OCI-M2 (cell line): ENCODE measurements around the gene CSNK2A3.

Experiments used
- DNase-seq: peaks from one replicate; lab custom pipeline; 2025; ENCODE audit not compliant: unreplicated experiment; lab: John Stamatoyannopoulos, UW

Gene CSNK2A3

DNA sequence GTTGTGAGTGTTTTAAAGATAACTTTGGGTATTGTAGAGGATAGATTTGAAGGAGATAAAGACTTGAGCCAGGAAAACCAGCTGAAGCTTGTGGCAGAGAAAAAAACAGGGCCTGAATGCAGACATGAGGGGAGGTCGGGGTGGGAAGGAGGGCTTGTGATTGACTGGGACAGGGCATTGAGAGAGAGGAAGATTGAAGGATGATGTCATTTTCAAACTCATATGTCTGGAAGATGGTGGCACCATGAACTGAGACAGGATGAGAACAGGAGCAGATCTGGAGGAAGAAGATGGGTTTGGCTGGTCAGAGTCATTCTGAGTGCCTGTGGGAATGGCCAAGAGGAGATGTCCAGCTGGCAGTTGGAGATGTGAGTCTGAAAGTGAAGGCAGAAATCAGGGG, 14.7 kb downstream of the CSNK2A3 start:
- DNase-seq, result no peak

DNA sequence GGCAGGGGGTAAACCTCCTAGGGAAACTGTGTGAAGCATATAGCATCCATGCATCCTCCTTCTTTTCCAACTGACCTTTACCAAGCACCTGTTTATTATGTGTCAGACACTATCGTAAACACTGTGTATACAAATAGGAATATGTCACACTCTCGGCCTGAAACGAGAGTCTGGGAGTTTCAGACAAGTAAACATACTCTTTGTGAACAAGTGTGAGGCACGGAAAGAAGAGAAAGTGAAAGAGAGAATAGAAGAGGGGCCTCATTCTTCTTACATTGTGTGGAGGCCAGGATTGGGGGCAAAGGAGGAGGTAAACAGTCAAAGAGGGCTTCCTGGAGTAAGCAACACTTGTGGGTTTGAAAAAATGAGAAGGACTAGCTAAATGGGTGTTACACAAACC, 16.4 kb downstream of the CSNK2A3 start:
- no peak for DNase-seq

DNA sequence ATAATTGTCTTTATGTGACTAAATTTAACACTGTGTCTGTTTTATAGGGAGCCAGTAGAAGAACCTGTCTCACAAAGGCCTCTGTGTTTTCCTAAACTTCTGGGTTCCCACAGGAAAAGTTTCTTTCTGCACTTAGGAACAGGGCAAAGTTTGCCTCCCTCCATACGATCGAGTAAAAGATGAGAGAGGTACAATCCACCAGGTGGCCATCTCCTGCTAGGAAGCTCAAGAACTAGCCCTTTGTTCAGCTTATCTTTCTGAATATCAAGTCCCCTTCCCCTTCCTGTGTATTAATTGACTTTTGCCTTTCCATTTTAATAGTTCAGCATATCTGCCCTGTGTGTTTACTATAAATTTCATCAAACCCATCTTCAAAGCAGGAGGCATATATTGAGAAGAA, 18.0 kb downstream of the CSNK2A3 start:
- no peak for DNase-seq

DNA sequence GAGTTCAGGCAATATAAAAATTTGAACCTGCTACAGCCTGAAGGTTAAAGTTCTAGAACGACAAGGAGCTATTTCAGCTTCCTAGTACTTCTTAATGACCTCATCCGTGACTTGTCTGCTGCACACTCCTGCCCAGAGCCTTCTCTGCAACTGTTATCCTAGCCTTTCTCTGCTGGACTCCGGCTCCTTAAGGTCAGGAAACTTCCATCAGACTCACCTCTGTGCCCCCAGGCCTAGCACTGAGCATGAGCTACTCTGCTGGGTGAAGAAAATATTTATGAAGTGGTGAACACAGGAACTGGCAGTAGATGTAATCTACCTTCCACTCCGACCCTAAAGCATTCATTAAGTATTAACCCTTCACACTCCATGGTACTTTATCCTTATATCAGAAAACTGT, 18.4 kb downstream of the CSNK2A3 start:
- no peak for DNase-seq

DNA sequence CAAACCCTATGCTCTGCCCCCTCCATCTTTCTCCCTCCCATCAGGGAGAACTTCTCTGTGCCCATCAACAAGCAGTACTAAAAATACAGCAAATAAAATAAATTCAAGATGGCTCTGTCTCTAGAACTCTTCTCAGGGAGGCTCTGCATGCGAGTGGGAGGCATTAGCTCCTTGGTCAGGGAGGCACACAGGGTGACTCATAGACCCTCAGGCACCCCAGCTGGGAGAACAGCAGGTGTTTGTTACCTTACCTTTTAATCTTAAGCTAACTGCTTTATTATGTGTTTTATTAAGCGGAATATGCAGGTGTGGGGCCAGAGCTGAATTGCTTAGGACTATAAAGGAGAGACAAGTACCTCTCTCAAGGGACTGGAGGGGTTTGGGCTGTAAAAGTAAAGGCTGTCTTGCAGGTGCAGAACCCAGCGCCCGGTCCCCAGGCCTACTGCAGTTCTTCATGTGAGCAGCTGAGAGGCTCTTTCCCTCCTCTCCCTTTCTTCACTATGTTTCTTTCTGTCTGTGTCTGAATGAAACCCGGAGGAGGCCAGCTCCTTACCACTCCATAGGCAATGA, 20.8 kb downstream of the CSNK2A3 start:
- DNase-seq, result no peak

DNA sequence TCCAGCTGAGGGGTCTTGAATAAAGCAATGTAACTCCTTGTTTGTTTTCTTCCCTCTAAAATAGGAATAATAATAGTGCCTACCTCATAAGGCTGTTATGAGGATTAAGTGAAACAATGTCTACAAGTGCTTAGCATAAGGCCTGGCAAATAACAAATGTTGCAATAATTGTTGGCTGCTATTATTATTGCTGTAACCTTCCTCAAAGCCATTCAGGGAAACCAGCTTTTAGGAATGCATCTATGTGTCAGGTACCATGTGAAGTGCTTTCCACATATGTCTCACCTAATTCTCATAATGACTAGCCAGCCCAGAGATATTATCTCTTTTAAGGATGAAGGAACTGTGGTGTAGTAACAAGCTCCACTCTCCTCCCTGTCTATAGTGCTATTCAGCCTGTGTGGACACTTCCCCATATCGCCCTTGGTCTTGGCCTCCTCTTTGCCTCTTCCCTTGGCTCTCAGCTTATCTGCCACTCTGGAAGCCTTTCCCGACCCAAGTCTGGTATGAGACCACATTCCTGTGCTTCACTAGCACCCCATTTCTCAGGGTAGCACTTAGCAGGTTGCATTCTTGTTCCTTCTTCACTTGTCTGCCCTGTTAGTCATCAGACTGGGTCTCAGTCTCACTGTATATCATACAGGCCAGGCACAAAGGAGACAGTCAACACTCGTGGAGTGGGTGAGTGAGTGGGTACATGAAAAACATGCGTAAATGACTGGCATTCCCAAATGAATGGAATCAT, 23.8 kb downstream of the CSNK2A3 start:
- DNase-seq, result no peak

DNA sequence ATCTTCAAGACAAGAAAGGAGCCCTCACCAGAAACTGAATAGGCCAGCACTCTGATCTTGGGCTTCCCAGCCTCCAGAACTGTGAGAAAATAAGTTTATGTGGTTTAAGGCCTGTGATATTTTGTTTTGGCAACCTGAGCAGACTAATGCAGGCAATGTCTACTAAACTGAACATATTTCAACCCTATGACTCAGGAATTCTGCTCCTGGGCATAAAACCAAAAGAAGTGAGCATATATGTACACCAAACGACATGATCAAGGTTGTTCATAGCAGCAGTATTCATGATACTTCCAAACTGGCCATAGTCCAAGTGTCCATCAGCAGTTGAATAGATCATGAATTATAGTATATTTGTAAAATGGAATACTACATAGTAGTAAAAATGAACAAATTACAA, 29.0 kb downstream of the CSNK2A3 start:
- DNase-seq, result no peak

DNA sequence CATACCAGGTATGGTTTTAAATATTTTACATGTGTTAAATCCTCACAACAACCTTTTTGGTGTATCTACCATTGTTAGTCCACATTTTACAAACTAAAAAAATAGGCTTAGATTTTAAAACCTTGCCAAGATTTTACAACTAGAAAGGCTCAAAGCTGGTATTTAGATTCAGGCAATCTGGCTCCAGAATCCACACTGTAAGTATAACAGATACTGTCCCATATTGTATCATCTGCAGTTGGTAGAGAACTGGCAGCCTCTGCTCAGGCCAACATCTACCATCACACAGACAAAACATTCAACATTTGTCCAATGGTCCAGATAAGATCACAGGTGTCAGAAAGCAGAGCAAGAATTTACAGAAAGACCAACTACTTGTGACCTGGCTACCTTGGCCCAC, 30.9 kb downstream of the CSNK2A3 start:
- no peak for DNase-seq

DNA sequence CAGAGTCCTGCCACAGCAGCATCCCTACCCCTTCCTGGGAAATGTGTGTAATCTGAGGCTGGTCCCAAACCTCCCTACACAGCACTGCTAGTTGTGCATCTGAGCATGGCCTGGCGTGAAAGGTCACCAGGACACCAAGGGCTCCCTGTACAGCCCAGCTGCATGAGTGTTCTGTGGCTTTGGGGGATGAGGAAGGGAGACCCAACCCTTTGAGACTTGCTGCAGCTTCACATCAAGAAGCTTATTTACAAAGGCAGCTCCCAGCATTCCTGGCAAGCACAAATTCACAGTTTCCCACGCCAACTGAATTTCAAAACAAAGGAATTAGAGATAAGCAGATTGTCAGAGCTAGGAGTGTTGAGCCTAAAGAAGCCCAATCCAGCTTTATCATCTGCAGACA, 32.2 kb downstream of the CSNK2A3 start:
- DNase-seq, result no peak

DNA sequence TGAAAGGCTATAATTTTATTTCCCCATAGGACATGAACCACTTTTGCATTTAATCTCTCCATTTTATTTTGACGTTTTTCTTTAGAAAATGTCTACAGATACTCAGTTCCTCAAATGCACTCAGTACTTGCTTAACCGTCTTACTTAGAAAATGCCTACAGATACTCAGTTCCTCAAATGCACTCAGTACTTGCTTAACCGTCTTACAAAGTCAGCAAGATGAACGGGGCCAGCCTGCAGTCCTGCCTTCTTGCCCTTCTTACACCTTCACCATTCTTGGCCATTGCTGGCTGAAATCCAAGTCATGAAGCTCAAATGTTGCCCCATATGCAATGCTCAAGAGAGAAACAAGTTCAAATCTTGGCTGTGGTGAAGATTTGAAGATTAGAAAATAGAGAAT, 34.1 kb downstream of the CSNK2A3 start:
- DNase-seq, result no peak

DNA sequence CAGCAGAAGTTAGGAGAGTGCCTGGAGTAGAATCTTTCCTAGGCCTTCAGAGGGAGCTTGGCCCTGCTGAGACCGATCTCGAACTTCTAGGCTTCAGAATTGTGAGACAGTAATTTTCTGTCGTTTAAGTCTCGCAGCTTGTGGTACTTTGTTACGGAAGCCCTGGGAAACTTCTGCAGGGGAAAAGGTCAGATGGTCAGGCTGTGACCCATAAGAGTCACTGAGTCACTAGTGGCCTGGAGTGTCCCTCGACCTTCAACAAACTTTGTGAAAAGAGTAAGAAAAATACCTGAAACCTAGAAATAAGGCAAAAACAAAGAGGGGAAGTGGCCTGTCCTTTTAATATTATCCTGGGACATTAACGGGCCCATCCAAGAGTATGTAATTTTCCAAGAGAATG, 34.6 kb downstream of the CSNK2A3 start:
- no peak for DNase-seq

DNA sequence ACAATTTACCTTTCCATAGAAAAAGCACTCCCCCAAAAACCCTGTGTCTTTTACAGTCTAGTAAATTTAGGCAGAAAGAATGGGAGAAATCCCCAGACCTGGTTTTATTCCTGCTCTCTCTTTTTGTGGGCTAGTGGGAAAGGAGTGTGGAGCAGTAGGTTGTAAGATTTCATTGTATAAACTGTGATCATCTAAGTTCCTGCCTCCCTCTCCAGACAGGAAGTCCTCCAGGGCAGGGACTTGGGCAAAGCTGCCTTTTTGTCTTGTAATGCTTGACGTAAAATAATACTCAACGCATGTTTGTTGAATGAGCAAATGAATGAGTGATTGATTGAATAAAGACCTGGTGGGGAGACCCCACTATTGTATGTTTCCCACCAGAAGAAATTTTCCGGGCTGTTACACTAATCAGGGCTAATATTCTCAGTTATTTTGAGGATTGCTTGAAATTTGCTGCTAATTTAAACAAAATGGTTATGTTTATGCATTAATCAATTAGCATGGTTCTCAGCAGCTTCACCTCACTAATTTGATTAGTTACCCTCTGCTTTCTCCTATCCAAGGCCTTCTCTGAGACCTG, 36.3 kb downstream of the CSNK2A3 start:
- no peak for DNase-seq

DNA sequence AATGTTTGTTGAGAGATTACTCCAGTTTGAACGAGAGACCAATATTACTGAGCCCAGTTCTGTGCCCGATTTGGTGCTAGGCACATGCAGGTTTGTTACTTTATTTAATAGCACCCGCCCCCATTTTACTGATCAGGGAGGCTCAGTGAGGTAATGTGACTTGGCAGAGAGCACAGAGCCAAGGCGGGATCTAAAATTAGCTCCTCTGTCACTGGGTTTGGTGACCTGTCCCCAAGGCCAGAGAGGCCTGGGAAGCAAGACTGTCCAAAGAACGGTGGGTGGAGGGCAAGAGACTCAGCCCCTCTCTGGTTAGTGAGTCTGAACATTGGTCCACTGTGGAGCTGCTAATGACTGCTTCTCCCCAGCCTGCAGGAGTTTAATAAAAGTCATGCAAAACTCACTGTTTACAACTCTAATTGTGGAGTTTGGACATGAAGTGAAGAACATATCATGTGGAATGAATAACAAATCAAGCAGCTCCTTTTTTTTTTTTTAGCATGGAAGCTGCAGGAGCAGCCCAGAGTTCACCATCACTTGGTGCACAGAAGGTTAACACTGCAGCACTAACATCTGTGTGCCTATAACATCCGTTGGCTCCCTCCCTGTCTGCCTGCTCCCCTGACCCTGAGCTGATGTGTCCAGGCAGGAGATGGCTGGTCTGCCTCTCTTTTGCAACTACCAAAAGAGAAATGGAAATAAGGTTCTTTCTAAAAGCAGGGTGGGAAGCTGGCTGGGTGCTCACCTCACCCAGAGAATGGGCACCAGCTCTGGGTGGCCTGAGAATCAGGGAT, 39.0 kb downstream of the CSNK2A3 start:
- DNase-seq, result no peak

DNA sequence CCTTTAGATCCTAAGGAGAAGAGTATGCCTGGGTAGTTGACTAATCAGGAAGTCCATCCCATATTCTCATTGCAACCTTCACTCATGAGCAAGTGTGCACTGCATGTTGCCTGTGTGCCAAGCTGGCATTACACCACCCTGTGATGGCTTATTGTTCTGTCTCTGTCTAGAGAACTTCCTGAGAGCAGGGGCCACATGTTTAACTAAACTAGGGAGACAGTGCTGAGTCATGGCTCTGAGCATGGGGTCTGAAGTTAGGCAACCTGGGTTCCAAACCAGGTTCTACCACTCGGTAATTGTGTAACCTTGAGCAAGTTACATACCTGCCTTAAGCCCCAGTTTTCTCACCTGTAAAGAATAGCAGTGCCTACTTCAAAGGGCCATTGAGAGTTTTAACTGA, 39.6 kb downstream of the CSNK2A3 start:
- no peak for DNase-seq

DNA sequence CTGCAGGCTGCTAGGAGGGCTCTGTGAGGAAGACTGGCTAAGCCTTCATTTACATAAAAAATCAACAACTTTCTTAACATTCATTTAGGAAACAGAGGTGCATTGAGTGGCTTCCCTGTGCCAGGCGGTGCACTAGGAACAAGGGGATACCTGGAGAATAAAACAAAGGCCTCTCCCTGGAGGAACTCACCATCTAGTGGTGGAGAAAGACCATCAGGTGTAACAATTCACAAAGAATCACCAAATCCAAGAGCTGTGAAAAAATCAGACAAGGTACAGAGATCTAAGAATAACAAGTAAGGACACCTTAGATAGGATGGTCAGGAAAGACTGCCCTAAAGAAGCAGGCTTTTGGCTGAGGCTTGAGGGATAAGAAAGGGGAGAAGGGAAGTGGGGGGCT, 40.3 kb downstream of the CSNK2A3 start:
- DNase-seq, result no peak

DNA sequence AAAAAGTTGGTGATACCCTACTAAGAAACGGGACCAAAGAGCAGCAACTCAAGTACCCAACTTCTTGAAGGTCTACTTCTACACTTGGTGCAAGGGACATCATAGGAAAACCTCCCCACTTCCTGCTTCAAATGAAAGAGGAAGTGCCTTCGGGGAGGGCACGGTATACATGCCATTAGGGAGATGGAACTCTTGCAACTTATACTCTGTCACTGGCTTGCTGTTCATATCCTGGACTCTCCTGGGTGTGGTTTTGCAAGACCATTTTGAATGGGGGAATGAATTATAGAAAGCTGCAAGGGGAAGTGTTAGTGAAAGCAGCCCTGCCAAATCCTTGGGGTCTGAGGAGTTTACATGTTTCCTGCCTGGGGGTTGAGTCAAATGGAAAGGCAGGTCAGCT, 41.9 kb downstream of the CSNK2A3 start:
- no peak for DNase-seq

DNA sequence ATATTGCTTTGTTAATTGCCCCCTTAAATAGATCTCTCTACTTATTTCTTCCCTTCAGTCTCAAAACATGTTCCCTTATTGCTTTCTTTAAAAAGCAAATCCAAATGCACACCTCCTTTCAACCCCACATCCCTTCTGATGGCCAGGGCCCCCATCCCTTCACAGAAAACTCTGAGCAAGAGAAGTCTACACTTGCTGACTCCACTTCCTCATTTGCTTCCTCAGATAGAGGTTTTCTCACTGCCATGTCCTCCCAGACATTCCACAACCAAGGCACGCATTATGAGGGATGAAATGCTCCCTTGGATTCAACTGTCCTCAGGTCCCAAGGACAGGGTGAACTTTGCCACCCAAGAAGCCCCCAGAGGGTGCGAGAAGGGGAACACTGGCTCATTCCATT, 43.1 kb downstream of the CSNK2A3 start:
- no peak for DNase-seq

DNA sequence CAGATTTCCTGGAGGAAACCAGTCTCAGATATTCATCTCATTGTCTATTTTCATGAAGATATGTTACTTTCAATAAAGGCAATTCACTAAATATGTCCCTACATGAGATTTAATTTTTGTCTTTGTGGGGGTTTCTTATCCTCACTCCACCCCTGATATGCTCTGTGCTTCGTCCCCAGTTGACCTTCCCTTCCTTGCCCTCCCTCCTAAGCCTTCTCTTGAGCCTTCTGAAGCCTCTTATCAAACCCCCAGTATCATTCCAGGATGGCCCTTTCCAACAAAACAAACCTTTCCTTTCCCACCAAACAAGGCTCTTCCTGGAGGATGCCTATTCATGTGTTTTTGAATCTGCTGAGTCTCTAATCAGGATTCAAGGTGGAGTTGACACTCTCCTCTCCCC, 44.8 kb downstream of the CSNK2A3 start:
- DNase-seq, result no peak

DNA sequence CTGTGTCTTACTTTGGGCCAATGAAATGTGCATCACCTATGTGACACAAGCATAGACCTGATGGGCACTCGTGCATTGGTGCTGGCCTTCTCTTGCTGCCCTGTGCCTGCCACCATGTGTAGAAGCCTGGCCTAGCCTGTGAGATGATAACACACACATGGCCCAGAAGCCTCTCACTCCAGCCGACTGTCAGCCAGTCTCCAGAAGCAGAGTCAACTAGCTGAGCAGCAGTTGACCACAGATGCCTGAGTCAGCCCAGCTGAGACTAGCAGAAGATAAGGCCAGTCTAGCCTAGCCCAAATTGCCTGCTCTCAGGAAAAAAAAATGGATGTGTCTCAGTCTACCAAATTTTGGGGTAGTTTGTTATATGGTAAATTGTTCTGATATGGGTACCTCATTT, 46.2 kb downstream of the CSNK2A3 start:
- DNase-seq, result no peak

DNA sequence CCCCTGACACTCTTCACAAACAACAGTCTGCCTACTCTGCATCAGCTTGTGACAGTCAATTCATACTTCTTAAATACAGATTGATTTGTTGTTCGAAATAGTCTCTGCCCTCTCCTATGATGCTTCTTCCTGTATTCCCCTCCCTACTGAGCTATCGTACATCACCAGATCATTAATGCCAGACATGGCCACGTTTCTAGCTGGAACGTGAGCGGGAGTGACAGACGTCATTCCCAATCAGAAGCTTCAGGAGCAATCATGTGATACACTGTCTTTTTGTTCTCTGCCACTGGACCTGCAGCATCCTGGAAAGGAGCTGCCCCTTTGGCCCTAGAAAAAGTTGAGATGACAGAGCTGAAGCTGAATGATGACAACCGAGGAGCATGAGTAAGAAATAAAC, 48.5 kb downstream of the CSNK2A3 start:
- no peak for DNase-seq

DNA sequence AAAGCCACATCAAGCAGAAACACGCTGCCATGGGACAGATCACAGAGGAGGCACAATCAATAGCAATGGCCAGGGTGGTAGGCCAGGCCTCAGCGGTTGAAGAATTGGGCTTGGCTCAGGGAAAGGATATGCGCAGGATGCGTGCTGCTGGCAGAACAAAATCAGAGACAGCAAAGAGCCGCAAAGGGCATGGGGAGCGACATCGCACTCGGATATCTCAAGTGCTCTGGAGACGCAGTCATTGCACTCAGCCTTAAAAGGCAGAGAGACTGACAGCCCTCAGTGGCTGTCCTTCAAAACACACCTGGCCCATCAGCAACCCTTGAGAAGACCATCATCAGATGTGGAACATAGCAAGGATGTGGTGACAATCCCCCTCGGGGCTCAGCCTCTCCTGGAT, 50.5 kb downstream of the CSNK2A3 start:
- no peak for DNase-seq
